ENCODE results near the gene FYN.

DNA sequence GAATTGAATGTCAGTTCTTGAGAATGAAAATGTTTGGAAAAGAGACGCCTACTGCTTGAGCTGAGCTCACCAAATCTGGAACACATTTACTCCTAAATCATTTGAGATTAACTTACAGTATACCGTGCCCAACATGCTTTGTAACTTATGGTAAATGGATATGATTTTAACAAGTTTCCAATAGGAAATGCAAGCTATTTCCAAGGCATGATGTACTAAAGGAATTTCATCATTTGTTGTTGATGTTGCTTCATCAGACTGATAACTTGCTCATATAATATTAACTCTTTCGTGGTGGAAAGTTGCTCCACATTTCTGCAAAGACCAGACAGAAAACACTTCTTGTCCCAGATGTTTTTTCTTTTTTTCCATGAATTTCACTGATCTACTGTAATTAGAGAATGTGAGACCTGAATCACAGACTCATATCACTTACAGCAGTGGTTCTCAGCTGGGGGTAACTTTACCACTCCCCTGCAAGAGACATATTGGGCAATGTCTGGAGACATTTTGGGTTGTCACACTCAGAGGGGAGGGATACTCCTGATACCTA is 151.0 kb downstream of the FYN start:
- TF ChIP-seq CTCF (IDR thresholded peaks at IDR 0.05) (no peak), EP300 (IDR thresholded peaks at IDR 0.05) (peak in 1 of 2 donors; percentile 30), POLR2A (IDR thresholded peaks at IDR 0.05) (no peak)

Measured in tibial nerve (tissue), 4 donors.